Activated T-helper 1 cell treated with anti-CD3 and anti-CD28 coated beads, Interleukin-2, amount 50 U/mL, for 16 hours (primary cell): Measurements from ENCODE around the gene DNAI1.
"Not testable (repeated sequence)": the region's sequence is repeated elsewhere in the genome, so short reads cannot be mapped to it uniquely, and the experiment has no call there.

Source experiments
- DNase-seq, 2 donors: peaks; one replicate each; pipeline ENCODE4 v3.0.0-alpha.2; 2020; ENCODE audit warnings: low read depth in 1 of 2, low spot score in 1 of 2

Gene DNAI1

DNA sequence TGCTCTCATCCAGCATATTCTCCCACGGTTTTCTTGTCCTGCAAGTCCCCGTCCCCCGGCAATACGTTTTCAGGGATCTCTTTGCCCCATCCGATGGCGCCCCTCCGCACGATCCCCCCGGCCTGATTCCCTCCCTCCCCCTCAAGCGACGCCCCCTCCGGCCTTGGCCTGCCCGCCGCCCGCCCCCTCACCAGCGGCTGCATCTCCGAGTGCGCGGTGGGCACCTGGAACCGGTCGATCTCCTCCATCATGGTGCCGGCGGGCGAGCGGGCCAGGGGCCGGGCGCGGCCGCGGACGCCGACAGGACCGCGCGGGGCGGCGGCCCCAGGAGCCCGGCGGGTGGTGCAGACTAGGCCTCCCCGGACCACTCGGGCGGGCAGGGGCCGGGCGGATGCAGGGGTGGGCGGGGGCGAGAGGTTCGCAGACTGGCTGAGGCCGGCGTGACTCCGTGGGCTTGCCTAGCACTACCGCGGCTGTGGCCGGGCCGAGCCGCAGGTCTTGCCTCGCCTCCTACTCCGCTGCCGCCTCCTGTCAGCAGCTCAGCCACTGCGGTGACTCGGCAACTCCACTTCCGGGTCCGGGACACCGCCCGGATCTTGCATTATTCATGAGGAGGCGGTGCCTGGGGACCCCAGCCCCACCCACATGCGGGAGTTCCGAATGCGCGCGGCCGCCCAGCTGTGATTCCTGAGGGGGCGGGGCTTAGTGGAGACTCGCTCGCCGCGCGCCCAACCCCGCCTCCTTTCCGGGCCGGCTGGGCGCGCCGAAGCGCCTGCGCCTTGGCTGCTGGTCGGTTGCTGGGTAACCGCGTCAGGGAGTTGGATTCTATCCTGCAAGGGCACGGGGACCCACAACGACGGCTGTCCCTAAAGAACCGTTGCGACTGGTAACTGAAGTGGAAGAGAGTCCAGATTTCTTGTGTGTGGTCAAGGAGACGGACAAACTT lies at the start of gene DNAI1, which contains the start of gene FAM219A:
Gene DNAI1 (plus strand): TSS at position 793 of the 946 bp plus-strand sequence. CDS start 201 bp downstream, outside the sequence.
Gene FAM219A (minus strand): TSS at position 558 of the 946 bp plus-strand sequence. CDS start 307 bp downstream, at position 251.
- DNase-seq = peak; percentile 96 to 98

DNA sequence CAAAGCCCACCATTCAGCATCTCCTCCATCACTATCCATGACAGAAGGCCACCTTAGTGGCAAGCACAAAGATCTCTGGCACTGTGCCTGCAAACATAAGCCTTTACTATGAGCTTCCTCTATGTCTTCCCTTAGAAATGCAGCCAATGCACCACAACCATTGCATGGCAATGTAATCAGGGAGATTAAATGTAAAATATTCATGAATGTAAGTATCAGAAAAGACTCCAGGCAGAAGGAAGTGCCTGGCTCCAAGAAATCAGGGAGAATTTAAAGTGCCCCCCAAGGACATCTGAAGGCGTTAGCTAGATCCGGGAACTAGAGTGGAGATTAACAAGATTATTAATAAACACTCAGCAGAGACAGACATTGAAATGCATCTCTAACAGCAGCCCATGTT lies 49.5 kb upstream of the DNAI1 start:
- no peak for DNase-seq

DNA sequence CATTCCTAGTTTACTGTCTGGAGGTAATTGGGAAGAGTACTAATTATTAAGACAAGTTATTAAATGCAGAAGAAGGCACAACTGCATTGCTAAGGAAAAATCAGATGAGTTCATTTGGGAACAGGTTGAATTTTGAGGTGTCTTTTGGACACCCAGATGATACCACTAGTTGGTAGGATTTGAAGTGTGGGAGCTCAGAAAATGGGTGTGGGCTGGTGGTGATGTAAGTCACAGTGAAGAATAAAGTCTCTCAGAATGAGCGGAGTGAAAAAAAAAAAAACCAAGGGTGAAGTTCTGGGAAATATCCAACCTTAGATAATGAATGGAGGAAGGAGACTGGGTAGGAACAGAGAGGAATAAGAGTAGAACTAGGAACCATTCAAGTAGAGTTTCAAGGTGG lies 46.3 kb upstream of the DNAI1 start:
- no peak for DNase-seq

DNA sequence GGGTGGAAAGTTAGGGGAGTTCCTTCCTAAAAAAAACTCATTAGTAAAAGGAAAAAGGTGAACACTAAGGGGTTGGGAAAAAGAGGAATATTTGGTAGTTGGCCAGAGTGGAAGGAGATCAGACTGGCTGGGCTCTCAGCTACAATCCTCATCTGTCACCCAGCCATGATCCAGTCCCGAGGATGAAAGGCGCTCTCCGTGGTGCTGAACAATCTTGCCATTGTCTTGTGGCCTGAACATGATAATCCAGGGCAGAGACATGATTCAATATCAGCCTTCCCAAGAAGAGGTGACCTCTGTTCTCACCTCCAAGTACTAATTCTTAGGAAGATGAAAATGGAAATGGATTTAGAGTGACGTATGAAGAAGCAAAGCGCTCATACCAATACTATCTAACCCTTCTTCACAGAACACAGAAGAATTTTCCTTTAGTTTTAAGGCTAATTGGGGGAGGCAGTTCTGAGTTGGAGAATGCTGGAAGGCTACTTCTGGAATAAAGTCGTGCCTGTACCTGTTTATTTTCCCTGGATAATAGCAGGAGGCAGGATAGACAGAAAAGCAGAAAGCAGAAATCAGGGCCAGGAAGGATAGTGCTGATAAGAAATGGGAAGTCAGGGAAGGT lies 45.3 kb upstream of the DNAI1 start:
- DNase-seq = no peak

DNA sequence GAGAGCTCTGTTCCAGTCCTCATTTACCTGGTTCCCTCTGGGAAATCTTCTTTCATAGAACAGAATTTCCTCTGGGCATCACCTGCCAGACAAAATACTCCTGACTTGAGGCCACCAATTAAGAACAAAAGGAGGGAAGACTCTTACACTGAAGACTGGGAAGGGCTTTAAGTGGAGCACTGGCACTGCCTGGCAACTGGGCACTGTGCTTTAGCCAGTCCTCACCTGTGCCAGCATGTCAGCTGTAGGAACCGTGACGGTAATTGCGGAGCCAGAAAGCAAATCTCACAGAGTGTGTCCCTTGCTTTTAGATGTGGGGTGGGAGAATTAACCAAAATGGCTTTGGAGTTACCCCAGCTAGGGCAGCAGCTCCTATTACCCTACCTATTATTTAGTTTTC lies 40.9 kb upstream of the DNAI1 start:
- DNase-seq = no peak

DNA sequence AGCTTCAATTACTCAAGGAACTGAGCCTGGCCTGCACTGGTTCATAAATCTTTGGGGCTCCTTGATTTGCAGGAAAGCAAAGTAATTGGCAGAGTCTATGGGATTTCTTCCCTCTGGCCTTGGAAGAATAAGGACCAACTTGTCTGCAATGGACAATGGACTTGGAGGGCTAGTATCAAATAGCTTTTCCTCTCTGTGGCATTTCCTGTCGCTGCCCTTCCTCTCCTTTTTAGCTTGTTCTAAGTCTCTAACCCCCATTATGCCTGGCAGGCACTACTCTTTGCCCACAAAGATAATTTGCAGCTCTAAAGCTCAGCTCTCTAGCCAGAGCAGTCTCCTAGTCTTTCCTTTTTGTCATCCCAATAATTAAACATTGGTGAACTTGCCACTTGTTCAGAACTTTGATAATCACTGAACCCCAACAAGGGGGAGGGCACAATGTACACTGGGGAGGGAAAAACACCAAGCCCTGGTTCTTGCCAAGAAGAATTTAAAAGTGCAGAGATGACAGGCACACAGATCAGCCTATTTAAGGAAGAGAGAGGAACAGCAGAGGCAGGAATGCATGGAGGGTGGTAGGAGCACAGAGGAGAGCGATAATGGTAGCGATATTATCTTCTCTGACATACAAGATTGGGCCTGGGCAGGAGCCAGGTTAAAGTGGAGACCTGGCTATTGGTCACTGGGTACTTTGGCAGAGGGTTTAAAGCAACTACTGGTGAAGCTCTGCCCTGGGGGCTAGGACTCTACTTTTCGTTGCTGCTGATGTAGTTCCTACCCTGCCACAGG lies 38.7 kb upstream of the DNAI1 start:
- no peak for DNase-seq

DNA sequence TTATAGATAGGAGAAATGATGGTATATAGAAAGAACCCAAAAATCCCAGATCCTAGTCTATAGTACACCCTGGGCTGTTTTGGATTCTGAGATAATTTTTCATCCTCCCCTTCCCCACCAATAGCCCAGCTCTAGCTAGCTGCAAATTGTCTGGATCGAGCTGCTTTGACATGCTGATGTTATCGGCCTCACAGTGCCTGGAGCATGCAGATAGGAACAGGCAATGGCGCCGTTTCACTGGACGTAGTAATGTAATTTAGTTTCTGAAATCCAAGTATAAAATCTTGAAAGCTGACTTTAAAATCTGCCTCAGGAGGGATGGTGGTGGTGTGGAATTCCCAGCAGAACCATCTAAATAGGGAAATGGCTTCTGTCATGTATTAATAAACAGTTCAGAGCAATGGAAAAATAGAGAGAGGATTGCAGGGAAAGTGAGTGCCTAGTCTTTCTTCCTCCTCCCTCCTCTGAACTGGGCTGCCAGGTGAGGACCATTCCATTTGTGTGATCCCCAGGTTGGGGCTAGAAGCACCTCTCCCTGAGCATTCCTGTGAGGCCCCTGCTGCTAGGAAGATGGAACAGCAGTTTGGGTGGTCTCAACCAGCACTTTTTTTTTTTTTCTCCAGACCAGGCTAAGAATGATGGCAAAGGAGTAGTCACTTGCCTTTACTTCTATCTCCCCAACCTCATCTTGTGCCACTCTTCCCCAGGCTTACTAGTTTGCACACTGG lies 32.1 kb upstream of the DNAI1 start:
- no peak for DNase-seq

DNA sequence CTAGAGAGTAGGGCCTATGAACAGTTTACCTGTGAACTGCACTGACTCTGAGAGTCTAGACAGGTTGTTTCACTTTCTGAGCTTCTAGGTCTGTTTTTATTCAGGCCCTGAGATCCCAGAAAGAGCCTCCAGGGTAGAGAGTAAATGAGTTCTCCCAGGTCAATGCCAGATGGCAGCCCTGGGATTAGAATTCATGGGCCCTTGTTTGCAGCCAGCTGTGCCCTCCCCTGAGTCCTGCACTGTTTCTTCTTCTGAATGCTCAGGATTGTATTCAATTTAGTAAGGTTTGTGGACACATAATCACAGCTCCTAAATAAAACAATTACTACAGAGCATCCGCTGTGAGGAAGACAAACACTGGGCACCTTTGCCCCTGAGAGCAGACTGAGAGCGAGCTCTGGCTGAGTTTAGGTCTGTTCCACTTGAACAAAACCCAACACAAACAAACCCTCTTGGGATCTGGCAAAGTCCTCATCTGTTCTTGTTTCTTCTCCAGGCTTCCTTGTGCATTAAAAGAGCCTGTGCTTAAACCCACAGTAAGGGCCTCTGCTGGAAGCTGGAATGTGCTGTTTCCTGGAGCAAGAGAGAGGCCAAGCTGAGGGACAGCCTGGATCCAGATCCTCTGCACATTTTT lies 30.2 kb upstream of the DNAI1 start:
- no peak for DNase-seq

DNA sequence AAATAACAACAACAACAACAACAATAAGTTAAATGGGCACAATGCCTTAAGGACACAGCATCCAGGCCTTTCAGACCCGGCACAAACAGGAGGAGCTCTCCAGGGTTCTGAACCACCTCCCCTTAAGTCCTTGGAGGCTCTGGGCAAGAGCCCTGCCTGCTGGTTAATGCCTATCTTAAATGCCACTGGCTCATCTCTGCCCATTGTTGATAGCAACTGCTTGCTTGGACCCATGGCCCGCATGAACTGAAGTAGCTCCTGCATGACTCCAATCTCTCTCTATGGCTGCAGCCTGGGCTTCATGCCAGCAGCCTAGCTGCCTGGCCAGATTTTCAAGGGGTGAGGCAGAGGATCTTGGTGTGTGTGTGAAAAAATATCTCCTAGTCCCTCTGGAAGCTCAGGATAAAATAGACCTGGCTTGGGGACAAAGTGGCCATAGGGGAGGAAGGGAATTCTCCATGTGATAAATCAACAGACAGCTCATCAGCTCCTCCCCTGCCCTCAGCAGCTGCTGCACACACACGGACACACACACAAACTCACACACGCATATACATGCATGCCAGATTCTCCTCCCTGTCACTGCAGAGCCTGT lies 27.7 kb upstream of the DNAI1 start:
- DNase-seq = no peak

DNA sequence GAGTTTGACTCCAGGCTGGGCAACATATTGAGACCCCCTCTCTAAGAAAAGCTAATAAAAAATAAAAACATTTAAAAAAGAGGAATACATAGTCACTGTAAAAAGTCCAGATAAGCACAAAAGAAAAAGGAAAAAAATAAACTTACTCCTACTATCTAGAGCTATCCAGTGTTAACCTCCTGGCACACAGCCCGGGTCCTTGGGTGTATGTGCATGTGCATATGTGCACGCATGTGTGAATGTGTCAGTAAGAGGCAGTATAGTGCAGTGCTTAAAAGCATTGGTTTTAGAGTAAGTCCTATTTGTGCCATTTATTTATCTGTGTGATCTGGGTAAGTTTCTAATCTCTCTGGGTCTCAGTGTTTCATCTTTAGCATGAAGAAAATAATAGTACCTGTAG lies 26.9 kb upstream of the DNAI1 start:
- no peak for DNase-seq

DNA sequence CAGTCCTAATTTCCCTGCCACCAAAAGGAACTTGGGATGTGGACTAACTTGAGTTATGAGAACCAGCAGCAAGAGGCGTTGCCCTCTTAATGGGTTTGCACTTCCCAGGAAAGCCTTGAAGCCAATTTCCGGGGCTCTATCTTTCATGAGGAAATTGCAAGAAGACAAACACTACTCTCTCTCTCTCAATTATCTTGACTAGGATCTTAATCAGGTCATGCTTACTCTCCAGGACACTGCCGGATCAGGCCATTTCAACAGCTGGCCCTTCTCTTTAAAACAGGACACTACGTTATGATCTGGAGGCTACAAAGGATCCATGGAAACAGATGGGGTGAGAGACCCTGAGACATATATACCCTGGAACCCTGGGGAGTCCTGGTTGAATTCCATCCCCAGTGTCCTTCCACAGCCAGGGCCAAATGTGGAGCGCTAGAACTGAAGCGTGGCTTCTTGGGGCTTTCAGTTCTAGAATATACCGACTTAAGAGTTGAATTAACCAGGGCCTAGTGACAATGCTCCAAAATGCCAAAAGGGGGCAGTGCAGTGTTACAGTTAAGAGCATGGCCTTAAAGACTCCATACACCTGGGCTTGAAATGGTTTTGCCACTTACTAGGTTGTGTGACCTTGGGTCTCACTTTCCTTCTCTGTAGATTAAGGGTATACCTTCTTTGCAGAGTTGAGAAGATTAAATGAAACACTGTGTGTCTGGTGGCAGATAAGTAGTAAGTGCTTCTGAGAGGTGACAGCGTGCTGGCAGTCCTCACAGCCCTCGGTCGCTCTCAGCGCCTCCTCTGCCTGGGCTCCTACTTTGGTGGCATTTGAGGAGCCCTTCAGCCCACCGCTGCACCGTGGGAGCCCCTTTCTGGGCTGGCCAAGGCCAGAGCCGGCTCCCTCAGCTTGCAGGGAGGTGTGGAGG lies 21.3 kb upstream of the DNAI1 start:
- peak in 1 of 2 donors; percentile 30 for DNase-seq

DNA sequence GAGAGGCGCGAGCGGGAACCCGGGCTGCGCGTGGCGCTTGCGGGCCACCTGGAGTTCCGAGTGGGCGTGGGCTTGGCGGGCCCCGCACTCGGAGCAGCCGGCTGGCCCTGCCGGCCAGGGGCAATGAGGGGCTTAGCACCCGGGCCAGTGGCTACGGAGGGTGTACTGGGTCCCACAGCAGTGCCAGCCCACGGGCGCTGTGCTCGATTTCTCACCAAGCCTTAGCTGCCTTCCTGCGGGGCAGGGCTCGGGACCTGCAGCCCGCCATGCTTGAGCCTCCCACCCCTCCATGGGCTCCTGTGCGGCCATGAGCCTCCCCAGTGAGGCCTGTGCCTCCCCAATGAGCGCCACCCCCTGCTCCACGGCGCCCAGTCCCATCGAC lies 20.7 kb upstream of the DNAI1 start:
- not testable (repeated sequence) for DNase-seq

DNA sequence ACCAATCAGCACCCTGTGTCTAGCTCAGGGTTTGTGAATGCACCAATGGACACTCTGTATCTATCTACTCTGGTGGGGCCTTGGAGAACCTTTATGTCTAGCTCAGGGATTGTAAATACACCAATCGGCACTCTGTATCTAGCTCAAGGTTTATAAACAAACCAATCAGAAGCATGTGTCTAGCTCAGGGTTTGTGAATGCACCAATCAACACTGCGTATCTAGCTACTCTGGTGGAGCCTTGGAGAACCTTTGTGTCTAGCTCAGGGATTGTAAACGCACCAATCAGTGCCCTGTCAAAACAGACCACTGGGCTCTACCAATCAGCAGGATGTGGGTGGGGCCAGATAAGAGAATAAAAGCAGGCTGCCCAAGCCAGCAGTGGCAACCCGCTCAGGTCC lies 20.1 kb upstream of the DNAI1 start:
- not testable (repeated sequence) for DNase-seq

DNA sequence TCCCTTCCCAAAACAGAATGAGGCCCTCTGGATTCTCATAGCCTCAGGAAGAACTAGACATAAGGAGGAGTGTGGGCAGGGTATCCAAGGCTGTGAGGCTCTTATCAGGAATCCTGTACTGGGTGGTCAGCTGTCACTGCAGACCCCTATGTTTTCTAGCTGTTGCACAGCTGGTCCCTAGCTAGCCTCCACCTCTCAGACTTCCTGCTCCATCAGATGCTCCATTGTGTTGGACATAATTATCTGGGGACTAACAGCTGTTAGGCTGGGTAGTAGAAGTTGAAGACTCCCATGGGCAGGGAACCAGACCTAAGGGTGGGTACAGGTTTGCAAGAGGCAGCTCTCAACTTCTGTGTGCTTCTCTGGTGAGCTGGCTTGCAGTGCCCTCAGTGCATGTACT lies 18.6 kb upstream of the DNAI1 start:
- DNase-seq = no peak

DNA sequence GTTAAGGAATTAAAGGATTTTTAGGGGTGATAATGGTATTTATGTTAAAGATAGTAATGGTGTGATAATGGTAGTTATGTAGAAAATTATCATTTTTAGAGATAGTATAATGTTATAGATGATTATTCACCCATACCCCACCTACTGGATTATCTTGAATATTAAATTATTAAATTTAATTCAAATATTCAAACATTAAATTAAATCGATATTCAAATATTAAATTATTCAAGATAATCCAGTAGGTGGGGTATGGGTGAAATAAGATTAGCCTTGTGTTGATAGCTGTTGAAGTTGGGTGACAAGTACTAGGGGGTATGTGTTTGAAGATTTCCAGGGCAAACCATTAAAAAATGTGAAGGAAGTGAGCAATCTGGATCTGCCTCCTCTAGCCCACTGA lies 15.8 kb upstream of the DNAI1 start:
- DNase-seq = no peak

DNA sequence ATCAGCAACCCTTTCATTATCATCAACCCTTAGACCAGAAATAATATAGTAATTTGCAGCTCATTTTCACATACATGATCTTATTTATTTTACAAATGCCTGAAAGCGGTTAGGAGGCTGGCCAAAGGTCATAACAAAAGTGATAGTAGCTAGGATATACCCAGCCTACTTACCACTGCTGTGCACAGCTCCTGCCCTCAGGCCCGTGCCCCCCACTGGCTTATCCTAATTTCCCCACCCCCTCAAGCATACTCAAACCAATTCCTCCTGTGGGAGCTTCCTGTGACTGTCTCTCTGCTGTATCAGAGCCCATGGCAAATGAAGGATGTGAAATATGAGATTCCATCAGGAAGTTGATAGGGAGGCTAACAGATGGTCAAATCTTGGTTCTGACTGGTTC lies 15.1 kb upstream of the DNAI1 start:
- no peak for DNase-seq

DNA sequence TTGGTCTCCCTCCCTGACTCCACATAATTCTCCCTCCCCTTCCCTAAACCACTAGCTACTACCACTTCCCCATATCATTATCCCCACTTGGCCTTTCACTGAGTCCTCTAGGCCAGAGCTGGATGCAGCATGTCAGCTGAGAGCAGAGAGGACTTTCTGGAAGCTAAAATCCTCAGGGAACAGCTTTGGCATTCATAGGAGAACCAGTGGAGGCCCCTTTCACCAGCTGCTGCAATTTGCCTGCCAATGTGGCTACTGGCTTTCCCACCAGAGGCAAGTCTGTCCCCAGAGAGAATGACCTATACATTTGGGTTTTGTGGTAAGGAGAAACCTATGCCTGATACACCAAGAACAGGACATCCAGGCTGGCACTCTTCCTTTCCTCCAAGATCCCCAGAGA lies 14.6 kb upstream of the DNAI1 start:
- DNase-seq = no peak

DNA sequence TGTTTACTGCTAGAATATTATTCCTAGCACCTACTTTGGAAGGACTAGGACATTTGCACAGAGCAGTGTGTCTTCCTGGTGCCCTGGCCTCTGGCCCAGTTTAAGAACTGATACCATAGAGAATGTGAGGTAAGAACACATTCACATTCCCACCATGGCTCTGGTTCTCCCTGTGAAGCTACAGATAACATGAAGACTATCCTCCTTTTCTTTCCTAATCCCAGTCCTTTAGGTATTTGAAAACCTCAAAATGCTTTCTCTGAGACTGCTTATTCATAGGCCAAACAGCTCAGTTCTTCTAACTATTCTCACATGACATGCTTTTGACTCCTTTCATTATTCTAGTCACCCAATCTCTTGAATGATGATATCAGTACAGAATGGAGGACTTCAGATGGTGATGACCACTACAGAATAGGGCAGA lies 12.1 kb upstream of the DNAI1 start:
- no peak for DNase-seq

DNA sequence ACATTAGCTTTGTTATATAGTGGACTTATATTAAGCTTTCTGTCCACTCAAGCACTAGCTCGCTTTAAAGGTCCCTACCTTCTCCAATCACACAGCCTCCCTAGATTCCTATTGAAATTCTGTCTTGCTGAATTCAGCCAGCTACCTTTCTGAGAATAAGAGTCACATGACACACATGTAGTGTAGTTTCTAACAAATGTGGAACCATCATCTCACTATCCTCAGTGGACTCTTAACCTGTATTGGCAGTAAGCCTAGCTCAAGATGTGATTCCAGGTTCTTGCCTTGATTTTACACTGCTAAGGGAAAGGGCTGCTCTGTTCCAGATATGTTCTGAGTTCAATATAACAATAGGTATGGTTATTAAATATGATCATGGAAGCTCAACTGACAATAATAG lies 11.7 kb upstream of the DNAI1 start:
- no peak for DNase-seq
